BJ (cell line): ENCODE results near the gene ANO9. TPM values are rescaled to one million over a fixed set of nuclear protein-coding genes. Genes with fewer than 3 reads are reported as not detected.

Experiments
- CTCF ChIA-PET: fragments of 350-600 bp; formaldehyde crosslinking; extraction: SDS; loops from one replicate; lab custom pipeline; 2021; ENCODE audit warnings: antibody characterized with exemption, inconsistent platforms; lab: Yijun Ruan, JAX
- POLR2A ChIA-PET: fragments of 300-600 bp; sonication (Branson Sonifier 250); formaldehyde crosslinking; extraction: SDS; loops from one replicate; lab custom pipeline; 2021; ENCODE audit warnings: antibody characterized with exemption; lab: Charles Lee
- DNase-seq: peaks from one replicate; pipeline ENCODE4 v3.0.0-alpha.2; 2011; ENCODE audit warnings: low read depth
- H3K27me3 ChIP-seq: 2 replicates; pipeline ENCODE4 v1.6.0; 2011; ENCODE audit warnings: low read length; ENCODE audit not compliant: control insufficient read depth, insufficient read depth
- H3K36me3 ChIP-seq: 2 replicates; pipeline ENCODE4 v1.5.1; 2011; ENCODE audit warnings: low read length; ENCODE audit not compliant: control insufficient read depth, insufficient read depth
- H3K4me3 ChIP-seq: 2 replicates; pipeline ENCODE4 v1.5.1; 2011; ENCODE audit warnings: low read depth, mild to moderate bottlenecking, control low read depth, low read length
- polyA plus RNA-seq: library from polyadenylated mRNA; depleted of rRNA; stranded (reverse); fragments of >200 nt; gene quantifications from 2 replicates; pipeline ENCODE4 v1.2.3, GENCODE V29; 2011
- TF ChIP-seq, protein P1 (sequence below): IDR thresholded peaks from 2 replicates; pipeline ENCODE4 v1.5.1; 2011; ENCODE audit warnings: low read depth, mild to moderate bottlenecking, control low read depth, inconsistent platforms, low read length, moderate library complexity; ENCODE audit not compliant: insufficient read depth

Gene ANO9
- polyA plus RNA-seq, 1 experiment: not detected

DNA sequence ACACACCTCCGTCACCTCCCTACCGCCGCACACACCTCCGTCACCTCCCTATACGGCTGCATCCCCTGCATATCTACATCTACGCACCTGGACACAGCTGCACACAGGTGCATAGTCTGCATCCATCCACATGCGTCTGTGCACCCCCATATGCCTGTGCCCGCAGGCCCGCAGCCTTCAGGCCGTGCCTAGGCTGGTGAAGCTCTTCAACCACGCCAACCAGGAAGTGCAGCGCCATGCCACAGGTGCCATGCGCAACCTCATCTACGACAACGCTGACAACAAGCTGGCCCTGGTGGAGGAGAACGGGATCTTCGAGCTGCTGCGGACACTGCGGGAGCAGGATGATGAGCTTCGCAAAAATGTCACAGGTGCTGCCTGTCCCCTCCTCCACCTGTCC lies 43.0 kb downstream of the ANO9 start:
- TF ChIP-seq, protein P1, sequence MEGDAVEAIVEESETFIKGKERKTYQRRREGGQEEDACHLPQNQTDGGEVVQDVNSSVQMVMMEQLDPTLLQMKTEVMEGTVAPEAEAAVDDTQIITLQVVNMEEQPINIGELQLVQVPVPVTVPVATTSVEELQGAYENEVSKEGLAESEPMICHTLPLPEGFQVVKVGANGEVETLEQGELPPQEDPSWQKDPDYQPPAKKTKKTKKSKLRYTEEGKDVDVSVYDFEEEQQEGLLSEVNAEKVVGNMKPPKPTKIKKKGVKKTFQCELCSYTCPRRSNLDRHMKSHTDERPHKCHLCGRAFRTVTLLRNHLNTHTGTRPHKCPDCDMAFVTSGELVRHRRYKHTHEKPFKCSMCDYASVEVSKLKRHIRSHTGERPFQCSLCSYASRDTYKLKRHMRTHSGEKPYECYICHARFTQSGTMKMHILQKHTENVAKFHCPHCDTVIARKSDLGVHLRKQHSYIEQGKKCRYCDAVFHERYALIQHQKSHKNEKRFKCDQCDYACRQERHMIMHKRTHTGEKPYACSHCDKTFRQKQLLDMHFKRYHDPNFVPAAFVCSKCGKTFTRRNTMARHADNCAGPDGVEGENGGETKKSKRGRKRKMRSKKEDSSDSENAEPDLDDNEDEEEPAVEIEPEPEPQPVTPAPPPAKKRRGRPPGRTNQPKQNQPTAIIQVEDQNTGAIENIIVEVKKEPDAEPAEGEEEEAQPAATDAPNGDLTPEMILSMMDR: no peak
- no peak for DNase-seq
- ChIA-PET POLR2A (no interaction called here), CTCF (no interaction called here)
- H3K36me3 ChIP-seq: no peaks in the 10 kb centered on the region
- H3K4me3 ChIP-seq: no peak overlapping the region
- H3K27me3 ChIP-seq: no peaks in the 10 kb centered on the region

GRCh38 chr11:396948-397548 lies 44.8 kb downstream of the ANO9 start:
- no peak for DNase-seq
- CTCF ChIA-PET: interaction anchor here (0.7 to 2.4 kb wide), 19 partner anchors 9 to 194 kb away, joined by 3 to 17 read pairs (median 4); partner anchors contain the start of genes B4GALNT4, BET1L, PTDSS2 and RIC8A
- TF ChIP-seq, protein P1: peak; percentile 75
- Histone ChIP-seq H3K4me3 (peak overlapping the region; percentile 38), H3K36me3 (no peaks in the 10 kb centered on the region), H3K27me3 (no peaks in the 10 kb centered on the region)
- POLR2A ChIA-PET: no interaction called here

GRCh38 chr11:396511-396947 lies 45.3 kb downstream of the ANO9 start:
- no peak for DNase-seq
- TF ChIP-seq, protein P1: peak; percentile 50
- Histone ChIP-seq H3K4me3 (peak overlapping the region; percentile 38), H3K27me3 (no peaks in the 10 kb centered on the region), H3K36me3 (no peaks in the 10 kb centered on the region)
- ChIA-PET POLR2A (no interaction called here), CTCF (interaction anchor here (0.7 to 2.4 kb wide), 21 partner anchors 9 to 193 kb away, joined by 3 to 17 read pairs (median 4); partner anchors contain the start of genes B4GALNT4, BET1L, PTDSS2 and RIC8A)

- ChIA-PET CTCF (interaction anchor here (1.0 to 2.4 kb wide), 15 partner anchors 9 to 193 kb away, joined by 3 to 17 read pairs (median 5); partner anchors contain the start of genes B4GALNT4 and PTDSS2), POLR2A (no interaction called here)
- TF ChIP-seq, protein P1: no peak
- Histone ChIP-seq H3K4me3 (no peak overlapping the region), H3K36me3 (no peaks in the 10 kb centered on the region), H3K27me3 (no peaks in the 10 kb centered on the region)
- no peak for DNase-seq
Measured at GRCh38 chr11:395866-396265, 45.9 kb downstream of the ANO9 start.

DNA sequence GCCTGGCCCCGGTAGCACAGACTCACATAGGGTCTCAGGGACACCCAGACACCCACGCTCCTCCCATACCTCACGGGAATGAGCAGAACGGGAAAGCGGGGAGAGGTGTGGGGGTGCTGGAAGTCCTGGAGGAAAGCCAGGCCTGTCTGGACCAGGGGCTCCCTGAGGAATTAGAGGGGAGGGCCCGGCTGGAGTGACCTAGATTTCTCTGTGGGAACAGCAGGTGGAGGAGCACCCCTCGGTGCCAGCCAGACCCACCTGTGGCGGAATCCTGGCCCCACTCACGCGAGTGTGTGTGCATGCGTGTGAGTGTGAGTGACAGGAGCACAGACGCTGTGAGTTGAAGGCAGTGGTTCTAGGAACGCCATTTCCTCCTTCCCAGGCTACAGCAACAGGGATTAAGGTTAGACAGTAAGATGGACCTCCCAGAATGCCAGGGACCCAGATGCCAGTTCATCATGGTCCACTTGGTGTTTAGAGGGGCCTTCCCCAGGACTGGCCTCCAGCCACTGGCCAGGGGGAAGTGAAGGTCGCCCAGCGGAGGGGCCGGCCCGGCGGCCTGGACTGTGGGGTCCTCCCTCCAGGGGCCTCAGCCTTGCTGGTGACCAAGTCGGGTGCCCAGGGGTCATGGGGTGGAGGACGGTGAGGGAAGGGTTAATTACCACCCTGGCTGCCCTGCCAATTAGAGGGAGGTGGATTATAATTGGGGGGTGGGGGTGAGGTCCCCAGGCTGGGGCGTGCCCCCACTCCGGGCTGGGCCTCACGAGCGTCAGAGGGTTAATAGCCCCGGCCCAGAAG lies 46.8 kb downstream of the ANO9 start:
- TF ChIP-seq, protein P1: no peak
- POLR2A ChIA-PET: no interaction called here
- CTCF ChIA-PET: interaction anchor here (1.1 to 2.4 kb wide), 2 partner anchors 8 to 189 kb away, joined by 3 to 11 read pairs; no protein-coding TSS in a partner anchor

More for the DNA sequence above, 46.8 kb downstream of the ANO9 start:
- H3K36me3 ChIP-seq: no peaks in the 10 kb centered on the region
- H3K4me3 ChIP-seq: no peak overlapping the region
- no peaks in the 10 kb centered on the region for H3K27me3 ChIP-seq
- no peak for DNase-seq
